ENCODE data around the gene GTF2H1.

Gene GTF2H1

DNA sequence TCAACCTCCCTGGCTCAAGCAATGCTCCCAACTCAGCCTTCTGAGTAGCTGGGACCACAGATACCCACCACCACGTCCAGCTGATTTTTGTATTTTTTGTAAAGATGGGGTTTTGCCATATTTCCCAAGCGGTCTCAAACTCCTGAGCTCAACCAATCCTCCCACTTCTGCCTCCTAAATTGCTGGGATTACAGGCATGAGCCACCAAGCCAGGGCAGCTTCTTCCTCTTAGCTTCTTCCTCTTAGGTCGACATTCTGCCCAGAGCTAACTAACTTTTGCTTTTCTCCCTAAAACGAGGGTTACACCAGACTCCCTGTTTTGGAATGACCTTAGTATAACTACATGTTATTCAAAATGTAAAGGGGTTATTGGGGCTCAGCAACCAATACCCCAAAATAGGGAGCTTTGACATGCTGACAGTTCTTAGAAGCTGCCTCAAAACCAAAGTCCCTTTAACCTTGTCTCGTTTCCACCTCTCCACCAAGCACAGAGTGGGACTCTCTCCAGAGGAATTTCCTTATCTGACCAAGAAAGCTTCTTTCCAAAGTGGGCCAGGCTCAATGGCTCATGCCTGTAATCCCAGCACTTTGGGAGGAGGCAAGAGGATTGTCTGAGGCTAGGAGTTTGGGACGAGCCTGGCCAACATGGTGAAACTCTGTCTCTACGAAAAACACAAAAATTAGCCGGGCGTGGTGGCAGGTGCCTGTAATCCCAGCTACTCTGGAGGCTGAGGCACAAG, 7.4 kb upstream of the GTF2H1 start:
- Histone ChIP-seq H3K4me3 (no peak overlapping the region), H3K27ac (peak overlapping the region in 6 of 21 experiments; percentile 2 to 54 (median 24))

DNA sequence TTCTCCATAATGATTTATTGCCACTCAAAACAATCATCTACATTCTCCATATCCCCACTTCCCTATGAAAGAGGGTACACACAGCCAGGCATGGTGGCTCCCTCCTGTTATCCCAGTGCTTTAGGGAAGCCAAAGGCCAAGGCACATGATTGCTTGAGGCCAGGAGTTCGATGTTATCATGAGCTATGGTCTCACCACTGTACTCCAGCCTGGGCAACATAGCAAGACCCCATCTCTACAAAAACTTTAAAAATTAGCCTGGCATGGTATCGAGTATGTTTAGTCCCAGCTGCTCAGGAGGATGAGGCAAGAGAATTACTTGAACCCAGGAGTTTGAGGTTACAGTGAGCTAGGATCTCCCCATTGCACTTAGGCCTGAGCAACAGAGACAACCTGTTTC, 6.5 kb upstream of the GTF2H1 start:
- Histone ChIP-seq H3K4me3 (no peak overlapping the region), H3K27ac (no peak overlapping the region)

DNA sequence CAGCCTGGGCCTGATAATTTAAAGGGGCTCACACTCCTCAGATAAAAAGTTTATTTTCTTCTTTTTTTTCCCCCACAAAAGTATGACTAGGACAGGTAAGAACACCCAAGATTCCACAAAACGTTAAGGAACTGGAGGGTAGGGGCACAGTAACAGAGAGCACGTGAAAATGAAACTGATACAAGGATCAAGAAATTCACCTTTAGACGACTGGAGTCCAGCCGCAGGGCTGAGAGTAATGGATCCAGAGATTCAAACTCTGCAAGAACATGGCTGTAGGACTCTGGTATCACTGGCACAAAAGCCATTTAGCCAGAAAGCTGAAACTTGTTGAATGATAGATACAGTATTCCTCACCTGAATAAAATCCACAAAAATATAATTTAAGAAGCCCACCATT, 4.8 kb upstream of the GTF2H1 start:
- Histone ChIP-seq H3K4me3 (no peak overlapping the region), H3K27ac (peak overlapping the region in 2 of 21 experiments; percentile 11 to 21)

DNA sequence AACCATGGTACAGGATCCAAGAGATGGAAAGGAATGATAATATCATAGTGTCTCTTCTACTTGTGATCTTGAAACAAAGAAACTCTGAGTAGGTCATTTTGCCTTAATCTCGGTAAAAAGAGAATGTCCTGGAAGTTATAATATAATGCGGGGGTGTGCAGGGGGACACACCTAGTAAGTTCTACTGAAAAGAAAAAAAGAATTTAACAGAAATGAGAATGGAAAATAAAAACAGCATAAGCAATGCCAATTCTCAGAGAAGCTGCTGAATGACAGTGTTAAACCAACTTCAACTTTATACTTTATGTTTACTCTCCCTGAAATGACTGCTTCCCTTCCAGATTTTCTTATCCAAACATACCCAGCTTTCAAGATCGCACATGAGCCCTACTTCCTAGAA, 2.5 kb upstream of the GTF2H1 start:
- peak overlapping the region in 4 of 21 experiments; percentile 29 to 98 (median 66) for H3K27ac ChIP-seq
- peak overlapping the region in 1 of 7 experiments; percentile 85 for H3K4me3 ChIP-seq

DNA sequence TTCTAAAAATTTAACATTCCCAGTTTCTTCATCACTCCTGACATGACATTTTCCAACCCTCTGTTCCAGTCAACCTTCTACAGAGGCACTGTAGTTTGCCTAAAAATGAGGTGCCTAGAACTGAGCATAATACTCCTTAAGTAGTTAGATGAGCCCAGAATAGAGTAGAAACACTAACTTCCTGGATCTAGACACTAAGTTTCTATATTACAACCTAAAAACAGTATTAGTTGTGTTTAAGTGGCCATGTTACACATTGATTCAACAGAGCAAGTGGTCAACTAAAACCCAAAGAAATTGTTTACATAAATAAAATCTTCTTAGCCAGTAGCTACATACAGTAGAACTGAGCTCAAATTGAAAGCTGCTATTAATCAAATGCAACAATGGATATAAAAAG, 1.8 kb upstream of the GTF2H1 start:
- Histone ChIP-seq H3K4me3 (peak overlapping the region in 2 of 7 experiments; percentile 85 to 89), H3K27ac (peak overlapping the region in 7 of 21 experiments; percentile 29 to 100 (median 98))

DNA sequence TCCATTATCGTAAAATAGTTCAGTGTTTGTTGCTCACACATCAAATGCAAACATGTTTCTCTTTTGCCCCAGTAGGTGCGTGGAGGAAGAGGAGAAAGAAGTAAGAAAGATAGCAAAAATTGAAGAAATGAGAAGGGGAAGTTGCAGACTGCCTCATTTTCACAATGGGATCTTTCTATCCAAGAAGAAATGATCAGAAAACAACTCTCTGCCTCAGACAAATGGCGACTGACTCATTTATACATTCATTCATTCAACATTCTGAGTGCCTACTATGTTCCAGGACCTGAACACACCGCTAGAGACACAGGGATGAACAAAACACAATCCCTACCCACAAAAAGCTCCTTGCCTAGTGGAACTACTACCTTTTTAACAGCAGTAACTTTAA, 794 bp upstream of the GTF2H1 start:
- peak overlapping the region; percentile 91 to 100 (median 98) for H3K27ac ChIP-seq
- peak overlapping the region; percentile 55 to 97 (median 85) for H3K4me3 ChIP-seq

DNA sequence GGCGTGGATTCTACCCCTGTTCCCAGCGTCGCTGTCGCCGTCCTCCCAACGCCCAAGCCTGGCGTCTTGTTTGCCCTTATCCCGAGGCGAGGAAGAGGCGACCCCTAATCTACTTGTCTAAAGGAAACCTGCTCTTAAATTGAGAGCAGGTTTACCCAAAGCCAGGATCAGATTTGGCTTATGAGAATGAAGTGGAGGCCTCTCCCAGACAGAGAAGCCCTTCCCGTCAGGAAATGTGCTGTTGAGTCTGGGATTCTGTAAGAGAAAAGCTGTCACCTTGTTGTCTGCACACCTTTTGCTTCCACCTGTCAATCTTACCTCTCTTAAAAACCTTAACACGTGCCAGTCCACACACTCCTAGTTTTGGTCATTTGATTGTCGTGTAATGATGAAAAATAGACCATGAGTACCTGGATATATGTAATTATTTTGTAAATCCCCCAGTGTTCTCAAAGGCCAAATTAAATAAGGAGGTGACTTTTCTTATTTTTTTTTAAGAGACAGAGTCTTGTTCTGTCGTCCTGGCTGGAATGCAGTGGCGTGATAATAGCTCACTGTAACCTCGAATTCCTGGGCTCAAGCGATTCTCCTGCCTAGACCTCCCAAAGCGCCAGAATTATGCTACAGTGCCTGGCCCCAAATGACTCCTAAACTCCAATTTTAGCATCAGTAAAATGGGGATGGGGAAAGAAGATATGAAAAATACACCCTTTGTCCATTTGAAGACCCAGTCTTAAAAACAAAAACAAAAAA, 627 bp downstream of the GTF2H1 start:
- H3K27ac ChIP-seq, result peak overlapping the region; percentile 91 to 100 (median 98)

DNA sequence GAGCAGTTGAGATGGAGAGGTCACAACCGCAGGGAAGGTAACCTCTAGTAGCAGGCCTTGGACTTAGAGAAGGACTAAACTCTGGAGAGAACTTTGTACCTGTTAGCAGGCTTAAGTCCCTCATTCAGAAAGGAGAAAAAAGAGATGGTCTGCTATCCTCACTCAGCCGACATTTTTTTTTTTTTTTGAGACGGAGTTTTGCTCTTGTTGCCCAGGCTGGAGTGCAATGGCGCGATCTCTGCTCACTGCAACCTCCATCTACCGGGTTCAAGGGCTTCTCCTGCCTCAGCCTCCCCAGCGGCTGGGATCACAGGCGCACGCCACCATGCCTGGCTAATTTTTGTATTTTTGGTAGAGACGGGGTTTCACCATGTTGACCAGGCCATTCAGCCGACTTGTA, 1.5 kb downstream of the GTF2H1 start:
- peak overlapping the region in 1 of 7 experiments; percentile 85 for H3K4me3 ChIP-seq
- peak overlapping the region in 5 of 21 experiments; percentile 27 to 99 (median 53) for H3K27ac ChIP-seq

More for the DNA sequence above, 627 bp downstream of the GTF2H1 start:
- peak overlapping the region; percentile 55 to 97 (median 85) for H3K4me3 ChIP-seq

DNA sequence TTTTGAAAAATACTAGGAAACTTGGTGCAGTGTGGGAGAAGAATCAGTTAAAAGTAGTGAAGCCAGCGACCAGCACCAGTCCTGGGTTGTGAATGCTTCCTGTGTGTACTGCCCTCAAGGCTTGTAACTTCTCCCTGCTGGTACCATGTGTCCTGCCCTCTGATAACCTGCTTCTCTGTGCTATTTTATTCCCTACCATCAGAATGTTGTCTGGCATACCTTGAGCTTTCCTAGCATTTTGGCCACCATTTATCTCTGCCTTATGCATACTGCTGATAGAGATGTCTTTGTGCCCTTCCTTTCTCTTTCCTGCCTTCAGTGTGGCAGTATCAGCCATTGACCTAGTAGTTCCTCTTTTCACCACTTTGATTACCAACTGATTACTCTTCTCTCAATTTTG, 2.0 kb downstream of the GTF2H1 start:
- Histone ChIP-seq H3K4me3 (peak overlapping the region in 1 of 7 experiments; percentile 85), H3K27ac (peak overlapping the region in 5 of 21 experiments; percentile 27 to 99 (median 53))

DNA sequence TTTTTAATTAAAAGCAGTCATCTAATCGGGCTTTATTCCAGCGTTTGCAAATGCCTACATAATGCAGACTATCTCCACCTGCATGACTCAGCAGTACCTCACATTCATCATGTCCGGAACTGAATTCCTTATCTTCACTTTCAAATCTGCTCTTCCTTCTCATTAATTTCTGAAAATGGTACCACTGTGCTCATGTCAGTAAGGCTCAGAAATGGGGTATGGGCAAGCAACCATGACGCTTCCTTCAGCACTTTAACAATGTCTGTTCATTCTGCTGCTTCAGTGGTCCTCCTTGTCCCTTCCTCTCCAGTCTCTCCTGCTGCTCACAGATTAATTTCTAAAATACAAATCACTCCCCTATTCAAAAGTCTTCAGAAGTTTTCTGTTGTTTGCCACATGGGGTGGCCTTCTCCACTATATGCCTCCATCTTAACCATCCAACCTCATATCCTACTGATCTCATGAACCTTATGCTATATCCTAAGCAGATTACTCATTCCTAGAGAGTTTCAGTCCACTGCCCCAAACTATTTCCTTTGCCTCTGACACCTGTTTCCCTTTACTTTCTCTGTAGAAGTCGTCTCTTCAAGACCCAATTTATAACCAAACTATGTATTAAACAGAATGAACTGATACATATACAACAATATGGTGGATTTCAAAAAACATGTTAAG, 7.0 kb downstream of the GTF2H1 start:
- Histone ChIP-seq H3K27ac (peak overlapping the region in 8 of 21 experiments; percentile 22 to 57 (median 33)), H3K4me3 (no peak overlapping the region)

DNA sequence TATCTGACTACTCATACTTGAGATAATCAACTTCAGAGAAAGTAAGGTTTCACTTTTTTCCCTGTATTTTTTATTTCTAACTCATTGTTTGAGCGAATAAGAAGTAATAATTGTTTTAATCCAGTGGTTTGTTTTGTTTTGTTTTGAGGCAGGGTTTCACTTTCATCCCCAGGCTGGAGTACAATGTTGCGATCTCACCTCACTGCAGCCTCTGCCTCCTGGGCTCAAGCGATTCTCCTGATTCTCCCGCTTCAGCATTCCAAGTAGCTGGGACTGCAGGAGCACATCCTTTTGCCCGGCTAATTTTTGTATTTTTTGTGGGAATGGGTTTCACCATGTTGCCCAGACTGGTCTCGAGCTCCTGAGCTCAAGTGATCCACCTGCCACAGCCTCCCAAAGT, 8.6 kb downstream of the GTF2H1 start:
- peak overlapping the region in 3 of 21 experiments; percentile 4 to 56 (median 23) for H3K27ac ChIP-seq

DNA sequence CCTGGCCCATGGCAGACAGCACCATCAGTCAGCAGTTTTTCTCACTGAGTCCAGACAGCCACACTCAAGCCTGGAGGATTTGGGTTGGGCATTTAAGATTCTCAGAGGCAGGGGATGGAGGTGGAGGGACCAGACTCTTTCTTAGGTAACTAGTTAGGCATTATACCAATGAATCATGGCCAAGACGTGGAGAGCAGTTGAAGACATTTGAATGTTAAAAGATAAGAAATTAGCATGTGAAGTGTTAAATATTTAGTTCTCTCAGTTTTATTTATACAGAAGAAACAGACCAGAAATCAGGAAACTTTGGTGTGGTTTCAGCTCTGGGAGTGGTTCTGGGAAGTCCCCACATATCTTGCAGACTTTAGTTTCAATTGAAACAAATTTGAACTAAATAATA, 9.9 kb downstream of the GTF2H1 start:
- no peak overlapping the region for H3K4me3 ChIP-seq

More for the DNA sequence above, 8.6 kb downstream of the GTF2H1 start:
- no peak overlapping the region for H3K4me3 ChIP-seq

DNA sequence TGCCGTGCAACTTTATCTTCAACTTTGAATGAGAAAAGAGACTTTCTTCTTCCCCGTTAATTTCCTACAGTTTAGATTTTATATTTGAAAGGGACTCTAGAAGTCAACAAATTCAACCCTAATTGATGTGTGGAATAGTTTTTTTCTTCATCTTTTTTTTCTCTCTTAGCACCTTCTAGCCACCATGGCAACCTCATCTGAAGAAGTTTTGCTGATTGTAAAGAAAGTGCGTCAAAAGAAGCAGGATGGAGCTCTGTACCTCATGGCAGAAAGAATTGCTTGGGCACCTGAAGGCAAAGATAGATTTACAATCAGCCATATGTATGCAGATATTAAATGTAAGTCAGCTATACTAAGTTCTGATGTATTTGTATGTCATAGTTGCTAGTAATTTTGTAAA, 10.5 kb downstream of the GTF2H1 start:
- Histone ChIP-seq H3K27ac (peak overlapping the region in 2 of 21 experiments; percentile 5 to 56), H3K4me3 (no peak overlapping the region)

More for the DNA sequence above, 9.9 kb downstream of the GTF2H1 start:
- H3K27ac ChIP-seq, result peak overlapping the region in 8 of 21 experiments; percentile 5 to 63 (median 32)

DNA sequence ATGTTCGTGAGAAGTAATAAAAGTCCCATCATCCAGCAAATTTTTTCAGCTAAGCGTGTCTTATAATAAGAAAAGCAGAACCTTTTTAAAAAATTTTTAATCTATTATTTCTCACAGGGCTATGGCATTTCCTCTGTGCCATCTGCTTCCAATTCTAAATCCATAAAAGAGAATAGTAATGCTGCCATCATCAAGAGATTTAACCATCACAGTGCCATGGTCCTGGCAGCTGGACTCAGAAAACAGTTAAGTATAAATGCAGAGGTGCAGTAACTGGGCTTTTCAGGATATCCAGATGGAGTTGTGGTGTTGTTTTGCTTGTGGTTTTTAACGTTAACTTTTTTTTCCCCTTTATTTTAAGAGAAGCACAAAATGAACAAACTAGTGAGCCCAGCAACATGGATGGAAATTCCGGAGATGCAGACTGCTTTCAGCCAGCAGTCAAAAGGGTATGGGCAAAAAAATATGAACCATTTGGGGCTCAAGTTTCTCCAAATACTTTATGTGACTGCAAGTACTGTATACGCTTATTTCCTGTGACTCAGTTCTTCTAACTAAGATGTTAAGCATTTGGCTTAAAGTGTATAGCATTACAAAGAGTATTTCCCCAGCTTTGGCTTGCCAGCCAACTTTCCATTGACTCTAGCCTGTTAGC, 25.2 kb downstream of the GTF2H1 start:
- Histone ChIP-seq H3K4me3 (no peak overlapping the region), H3K27ac (peak overlapping the region in 4 of 21 experiments; percentile 5 to 69 (median 52))

DNA sequence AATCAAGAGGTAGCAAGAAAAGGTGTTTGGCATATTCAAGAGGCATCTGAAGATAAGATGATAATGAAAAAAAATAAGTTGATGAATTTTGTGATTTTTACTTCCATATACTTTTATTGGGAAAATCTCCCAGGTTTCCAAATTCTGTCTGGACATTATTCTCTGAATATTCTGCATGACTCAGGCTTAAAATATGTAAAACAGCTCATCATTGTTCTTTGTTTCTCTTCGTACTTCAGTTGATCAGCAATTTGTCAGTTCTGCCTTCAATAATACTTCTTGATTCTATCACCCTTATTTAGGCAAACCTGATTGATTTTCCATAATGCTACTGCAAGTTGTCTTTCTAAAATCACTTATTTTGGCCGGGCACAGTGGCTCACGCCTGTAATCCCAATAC, 30.2 kb downstream of the GTF2H1 start:
- Histone ChIP-seq H3K4me3 (no peak overlapping the region), H3K27ac (no peak overlapping the region)

DNA sequence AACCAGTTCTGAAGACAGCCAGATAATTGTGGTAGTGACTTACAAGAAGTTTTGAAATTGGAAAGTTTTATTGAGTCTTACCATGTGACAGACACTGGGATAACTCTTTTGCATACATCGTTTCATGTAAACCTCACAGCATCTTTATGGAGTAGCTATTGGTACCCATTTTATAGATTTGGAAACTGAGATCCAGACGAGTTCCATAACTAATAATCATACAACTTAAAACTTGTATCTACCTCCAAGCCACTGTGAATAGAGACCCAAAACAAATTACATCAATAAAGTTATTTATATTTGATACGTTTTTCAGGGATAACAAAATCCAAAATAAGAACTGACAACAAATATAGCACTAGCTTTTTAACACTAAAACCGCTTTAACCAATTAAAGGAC, 36.3 kb downstream of the GTF2H1 start:
- Histone ChIP-seq H3K27ac (no peak overlapping the region), H3K4me3 (no peak overlapping the region)

DNA sequence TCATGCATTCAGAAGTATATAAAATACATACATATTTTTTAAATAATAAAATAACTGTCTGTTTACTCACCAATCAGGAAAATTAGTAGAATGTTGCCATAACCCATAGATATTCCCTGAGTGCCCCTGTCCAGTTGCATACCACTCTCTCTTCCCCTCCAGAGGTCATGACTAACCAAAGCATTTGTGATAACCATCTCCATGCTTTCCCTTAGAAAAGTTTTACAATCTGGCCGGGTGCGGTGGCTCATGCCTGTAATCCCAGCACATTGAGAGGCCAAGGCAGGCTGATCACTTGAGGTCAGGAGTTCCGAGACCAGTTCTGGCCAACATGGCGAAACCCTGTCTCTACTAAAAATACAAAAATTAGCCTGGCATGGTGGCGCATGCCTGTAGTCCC, 38.8 kb downstream of the GTF2H1 start:
- H3K27ac ChIP-seq, result no peak overlapping the region

DNA sequence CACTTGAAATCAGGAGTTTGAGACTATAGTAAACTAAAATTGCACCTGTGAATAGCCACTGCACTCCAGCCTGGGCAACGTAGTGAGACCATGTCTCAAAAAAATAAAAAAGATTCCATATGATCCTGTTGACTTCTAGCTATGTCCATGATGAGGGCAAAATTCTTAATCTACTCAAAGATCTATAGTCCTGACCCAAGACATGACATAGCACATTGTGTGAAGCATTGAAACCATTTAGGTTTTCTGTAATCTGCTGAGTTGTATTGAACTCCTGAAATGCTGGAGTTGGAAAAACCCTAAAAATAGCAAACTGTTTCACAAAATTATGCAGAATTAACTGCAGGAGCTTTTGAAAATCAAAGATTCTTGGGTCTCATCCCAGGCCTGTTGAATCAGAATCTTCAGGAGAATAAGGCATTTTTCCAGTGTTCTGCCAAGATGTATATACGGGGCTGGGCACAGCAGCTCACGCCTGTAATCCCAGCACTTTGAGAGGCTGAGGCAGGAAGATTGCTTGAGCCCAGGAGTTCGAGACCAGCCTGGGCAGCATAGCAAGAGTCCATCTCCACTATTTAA, 42.2 kb downstream of the GTF2H1 start:
- Histone ChIP-seq H3K27ac (no peak overlapping the region), H3K4me3 (no peak overlapping the region)

More for the DNA sequence above, 38.8 kb downstream of the GTF2H1 start:
- no peak overlapping the region for H3K4me3 ChIP-seq

DNA sequence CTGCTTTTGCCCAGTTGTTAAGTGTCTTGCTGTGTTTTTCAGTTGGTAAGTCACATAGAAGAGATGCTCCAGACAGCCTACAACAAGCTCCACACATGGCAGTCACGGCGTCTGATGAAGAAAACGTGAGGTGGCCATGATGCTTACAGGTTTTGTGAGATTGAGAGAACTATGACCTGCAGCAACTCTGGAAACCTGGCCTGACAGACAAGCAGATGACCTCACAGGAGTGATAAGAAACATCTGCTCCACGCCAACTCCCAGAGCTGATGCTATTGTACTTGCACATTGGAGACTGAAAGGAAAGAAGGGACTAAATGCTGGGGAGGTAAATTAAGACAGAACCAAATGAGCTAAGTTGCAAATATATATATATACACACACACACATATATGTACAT, 43.4 kb downstream of the GTF2H1 start:
- H3K27ac ChIP-seq, result no peak overlapping the region
- no peak overlapping the region for H3K4me3 ChIP-seq

Data from skin epidermis (tissue), 12 donors.